Measurements from ENCODE around the gene ECHDC3.

GRCh38 chr10:11805792-11806191 lies 63.6 kb downstream of the ECHDC3 start:
- TF ChIP-seq, protein P1, sequence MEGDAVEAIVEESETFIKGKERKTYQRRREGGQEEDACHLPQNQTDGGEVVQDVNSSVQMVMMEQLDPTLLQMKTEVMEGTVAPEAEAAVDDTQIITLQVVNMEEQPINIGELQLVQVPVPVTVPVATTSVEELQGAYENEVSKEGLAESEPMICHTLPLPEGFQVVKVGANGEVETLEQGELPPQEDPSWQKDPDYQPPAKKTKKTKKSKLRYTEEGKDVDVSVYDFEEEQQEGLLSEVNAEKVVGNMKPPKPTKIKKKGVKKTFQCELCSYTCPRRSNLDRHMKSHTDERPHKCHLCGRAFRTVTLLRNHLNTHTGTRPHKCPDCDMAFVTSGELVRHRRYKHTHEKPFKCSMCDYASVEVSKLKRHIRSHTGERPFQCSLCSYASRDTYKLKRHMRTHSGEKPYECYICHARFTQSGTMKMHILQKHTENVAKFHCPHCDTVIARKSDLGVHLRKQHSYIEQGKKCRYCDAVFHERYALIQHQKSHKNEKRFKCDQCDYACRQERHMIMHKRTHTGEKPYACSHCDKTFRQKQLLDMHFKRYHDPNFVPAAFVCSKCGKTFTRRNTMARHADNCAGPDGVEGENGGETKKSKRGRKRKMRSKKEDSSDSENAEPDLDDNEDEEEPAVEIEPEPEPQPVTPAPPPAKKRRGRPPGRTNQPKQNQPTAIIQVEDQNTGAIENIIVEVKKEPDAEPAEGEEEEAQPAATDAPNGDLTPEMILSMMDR (IDR thresholded peaks at IDR 0.05): no peak
- no peak for TF ChIP-seq ZFX (IDR thresholded peaks at IDR 0.05; ENCODE audit: borderline replicate concordance)
